ENCODE data around the gene TSHR.

The TSHR gene

DNA sequence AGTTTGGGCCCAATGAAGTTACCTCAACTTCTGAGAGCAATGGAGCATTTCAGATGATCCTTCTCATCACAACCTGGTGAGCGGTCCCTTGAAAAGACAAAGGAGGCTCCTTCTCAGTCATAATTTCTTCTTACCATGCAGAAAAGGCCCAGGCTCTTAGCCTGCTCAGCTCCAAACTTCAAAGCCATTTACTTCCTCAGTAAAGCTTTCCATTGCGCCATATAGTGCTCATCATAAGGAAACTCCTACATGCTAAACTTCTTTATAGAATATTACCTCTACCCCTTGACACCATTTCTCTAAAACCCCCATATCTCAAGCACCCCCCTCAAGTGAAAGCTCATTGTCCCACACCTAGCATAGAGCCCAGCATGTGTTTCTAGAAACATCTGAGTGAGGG, 138.2 kb downstream of the TSHR start:
- TF ChIP-seq, protein P1, sequence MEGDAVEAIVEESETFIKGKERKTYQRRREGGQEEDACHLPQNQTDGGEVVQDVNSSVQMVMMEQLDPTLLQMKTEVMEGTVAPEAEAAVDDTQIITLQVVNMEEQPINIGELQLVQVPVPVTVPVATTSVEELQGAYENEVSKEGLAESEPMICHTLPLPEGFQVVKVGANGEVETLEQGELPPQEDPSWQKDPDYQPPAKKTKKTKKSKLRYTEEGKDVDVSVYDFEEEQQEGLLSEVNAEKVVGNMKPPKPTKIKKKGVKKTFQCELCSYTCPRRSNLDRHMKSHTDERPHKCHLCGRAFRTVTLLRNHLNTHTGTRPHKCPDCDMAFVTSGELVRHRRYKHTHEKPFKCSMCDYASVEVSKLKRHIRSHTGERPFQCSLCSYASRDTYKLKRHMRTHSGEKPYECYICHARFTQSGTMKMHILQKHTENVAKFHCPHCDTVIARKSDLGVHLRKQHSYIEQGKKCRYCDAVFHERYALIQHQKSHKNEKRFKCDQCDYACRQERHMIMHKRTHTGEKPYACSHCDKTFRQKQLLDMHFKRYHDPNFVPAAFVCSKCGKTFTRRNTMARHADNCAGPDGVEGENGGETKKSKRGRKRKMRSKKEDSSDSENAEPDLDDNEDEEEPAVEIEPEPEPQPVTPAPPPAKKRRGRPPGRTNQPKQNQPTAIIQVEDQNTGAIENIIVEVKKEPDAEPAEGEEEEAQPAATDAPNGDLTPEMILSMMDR (conservative IDR thresholded peaks at IDR 0.05; ENCODE audit: low read length) = no peak
- H3K4me3 ChIP-seq (ENCODE audit: low read length) = no peak overlapping the region
- DNase-seq (ENCODE audit: low read depth) = no peak

DNA sequence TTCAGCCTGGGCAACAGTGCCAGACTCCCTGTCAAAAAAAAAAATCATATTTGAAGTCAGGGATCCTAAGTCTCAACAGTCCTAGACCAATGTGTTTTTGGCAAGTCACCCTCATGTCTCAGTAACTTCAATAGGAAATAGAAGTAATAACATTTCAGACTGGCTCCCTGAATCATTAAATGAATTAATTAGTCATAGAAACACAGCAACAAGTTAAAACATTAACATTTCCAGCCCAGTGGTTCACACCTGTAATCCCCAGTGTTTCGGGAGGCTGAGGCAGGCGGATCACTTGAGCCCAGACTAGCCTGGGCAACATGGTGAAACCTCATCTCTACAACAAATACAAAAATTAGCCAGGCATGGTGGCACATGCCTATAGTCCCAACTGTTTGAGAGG, 140.1 kb downstream of the TSHR start:
- H3K4me3 ChIP-seq (ENCODE audit: low read length) = no peak overlapping the region
- no peak for DNase-seq (ENCODE audit: low read depth)
- TF ChIP-seq, protein P1 (conservative IDR thresholded peaks at IDR 0.05; ENCODE audit: low read length) = no peak

DNA sequence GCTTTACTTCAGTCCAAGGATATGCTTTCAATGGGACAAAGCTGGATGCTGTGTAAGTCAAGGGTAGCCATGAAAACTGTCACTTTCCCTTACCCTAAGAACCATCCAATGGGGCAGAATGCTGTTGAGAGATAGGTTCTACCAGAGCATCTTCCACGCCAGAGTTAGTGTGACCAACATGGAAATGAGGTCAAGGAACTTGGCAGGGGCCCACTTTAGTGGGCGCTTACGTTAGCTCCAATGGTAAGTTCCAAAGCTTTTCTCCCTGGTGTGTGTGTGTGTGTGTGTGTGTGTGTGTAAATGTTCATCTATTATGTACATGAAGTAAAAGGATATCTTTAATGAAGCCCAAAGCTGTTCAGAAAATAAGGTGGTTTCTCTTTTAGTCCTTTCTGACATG, 141.2 kb downstream of the TSHR start:
- H3K4me3 ChIP-seq (ENCODE audit: low read length) = no peak overlapping the region
- DNase-seq (ENCODE audit: low read depth) = no peak
- TF ChIP-seq, protein P1 (conservative IDR thresholded peaks at IDR 0.05; ENCODE audit: low read length) = no peak

DNA sequence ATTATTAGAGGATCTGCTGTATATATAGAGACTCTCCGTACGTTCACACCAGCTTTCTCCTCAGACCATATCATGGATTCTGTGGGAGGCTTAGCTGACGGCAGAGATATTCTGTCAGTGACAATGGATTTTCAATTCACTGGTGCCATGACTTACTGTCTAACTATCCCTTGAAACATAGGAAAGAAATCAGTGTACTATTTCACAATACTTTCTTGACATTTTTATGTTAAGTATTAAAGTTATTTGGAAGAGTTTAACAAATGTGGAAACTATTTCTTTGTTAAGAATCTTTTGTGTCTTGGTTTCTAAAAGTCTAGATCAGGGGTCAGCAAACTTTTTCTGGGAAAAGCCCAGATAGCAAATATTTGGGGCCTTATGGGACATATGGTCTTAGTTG, 146.8 kb downstream of the TSHR start:
- no peak for DNase-seq (ENCODE audit: low read depth)
- TF ChIP-seq, protein P1 (conservative IDR thresholded peaks at IDR 0.05; ENCODE audit: low read length) = no peak
- no peak overlapping the region for H3K4me3 ChIP-seq (ENCODE audit: low read length)

DNA sequence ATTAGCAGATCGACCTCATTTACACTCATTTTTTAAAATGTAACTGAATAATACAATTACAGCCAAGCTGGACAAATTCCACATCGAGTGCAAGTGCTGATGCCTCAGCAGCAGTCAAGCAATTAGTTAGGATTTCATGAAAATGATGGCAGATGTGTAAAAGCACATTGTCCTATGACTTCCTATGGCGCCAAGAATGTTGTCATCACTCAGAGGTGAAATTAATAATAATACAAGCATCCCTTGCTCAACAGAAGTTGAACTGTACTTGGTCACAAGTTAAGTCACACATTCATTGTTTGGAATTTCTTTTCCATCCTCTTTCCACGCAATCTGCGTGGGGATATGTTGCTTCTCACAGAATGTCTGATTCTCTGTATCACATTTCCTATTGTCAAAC, 148.0 kb downstream of the TSHR start:
- TF ChIP-seq, protein P1 (conservative IDR thresholded peaks at IDR 0.05; ENCODE audit: low read length) = no peak
- DNase-seq (ENCODE audit: low read depth) = no peak
- no peak overlapping the region for H3K4me3 ChIP-seq (ENCODE audit: low read length)

DNA sequence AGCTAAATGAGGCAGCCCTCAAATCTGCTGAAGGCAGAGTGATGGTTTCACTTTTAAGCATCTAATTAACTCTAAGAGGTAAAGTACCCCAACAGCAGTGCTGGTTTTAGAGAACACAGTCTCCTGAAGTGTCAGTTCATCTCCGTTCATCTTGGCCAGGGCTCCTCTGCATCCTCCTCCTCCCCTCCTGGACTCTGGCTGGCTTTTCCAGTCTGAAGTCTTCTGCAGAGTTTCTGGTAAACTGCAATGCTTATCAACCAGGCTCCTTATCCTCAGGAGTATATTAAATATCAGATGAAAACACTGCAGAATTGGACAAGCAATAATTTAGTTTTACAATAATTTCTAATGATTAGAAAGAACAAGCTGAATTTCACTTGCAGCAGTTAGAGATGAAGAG, 150.0 kb downstream of the TSHR start:
- TF ChIP-seq, protein P1 (conservative IDR thresholded peaks at IDR 0.05; ENCODE audit: low read length) = no peak
- H3K4me3 ChIP-seq (ENCODE audit: low read length) = no peak overlapping the region
- no peak for DNase-seq (ENCODE audit: low read depth)

DNA sequence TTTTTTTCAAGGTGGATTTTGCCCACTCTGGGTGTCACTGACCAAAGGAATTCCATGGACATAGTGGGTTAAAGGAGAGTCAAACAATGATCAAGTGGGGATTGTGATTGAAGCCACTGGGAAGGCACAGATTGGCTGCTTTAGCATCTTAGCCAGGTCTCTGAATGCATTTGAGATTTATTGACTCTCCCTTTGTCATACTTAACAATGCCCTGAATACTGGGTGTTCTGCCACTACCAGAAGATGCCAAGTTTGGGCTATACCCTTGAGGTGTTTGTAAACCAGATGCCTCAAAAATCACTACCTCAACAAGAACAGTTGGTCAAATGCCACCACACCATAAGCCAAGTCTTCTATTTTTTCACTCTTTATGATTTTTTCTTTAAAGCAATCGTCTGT, 150.5 kb downstream of the TSHR start:
- H3K4me3 ChIP-seq (ENCODE audit: low read length) = no peak overlapping the region
- no peak for DNase-seq (ENCODE audit: low read depth)

More for the DNA sequence above, 150.5 kb downstream of the TSHR start:
- TF ChIP-seq, protein P1 (conservative IDR thresholded peaks at IDR 0.05; ENCODE audit: low read length) = no peak

All from AG10803 (cell line).